GM12878 (cell line): ENCODE data around the gene BRD2. TPM values are rescaled to one million over a fixed set of nuclear protein-coding genes. Genes with fewer than 3 reads are reported as not detected.

Source experiments
- ATAC-seq: fragments of 200-7000 bp; cut with Tn5 transposase; 3 replicates; pipeline ENCODE4 v1.9.1; 2020; ENCODE audit warnings: mild to moderate bottlenecking, moderate library complexity
- BruUV-seq: library from RNA; stranded (reverse); fragments of 400-500 nt; replicated peaks from 2 replicates; lab custom pipeline; 2021; lab: Mats Ljungman, UMichigan
- CTCF ChIA-PET: fragments of 300-600 bp; sonication (Branson Sonifier 250); formaldehyde crosslinking; extraction: SDS; loops from one replicate; lab custom pipeline; 2021; ENCODE audit warnings: inconsistent platforms; lab: Yijun Ruan, JAX
- POLR2A ChIA-PET: fragments of 350-600 bp; formaldehyde crosslinking; extraction: SDS; loops from one replicate; lab custom pipeline; 2021; ENCODE audit warnings: inconsistent platforms; lab: Charles Lee
- RAD21 ChIA-PET: fragments of 300-600 bp; sonication (Branson Sonifier 250); formaldehyde crosslinking; loops from one replicate; lab custom pipeline; 2023; ENCODE audit warnings: antibody characterized with exemption; ENCODE audit not compliant: unreplicated experiment; lab: Charles Lee
- SMC1A ChIA-PET: fragments of 300-600 bp; sonication (Branson Sonifier 250); formaldehyde crosslinking; loops from one replicate; lab custom pipeline; 2023; ENCODE audit not compliant: unreplicated experiment, uncharacterized antibody; lab: Charles Lee
- DNase-seq: peaks from one replicate; pipeline ENCODE4 v3.0.0-alpha.2; 2011; ENCODE audit warnings: low read depth, low spot score
- FAIRE-seq: peaks from 3 replicates; lab custom pipeline; 2011; peaks lifted over from hg19 to GRCh38; lab: Jason Lieb, UNC
- H2AFZ ChIP-seq: 2 replicates; pipeline ENCODE4 v1.6.0; 2011; ENCODE audit warnings: low read depth, low read length, control low read depth; ENCODE audit not compliant: control insufficient read depth
- H3K27ac ChIP-seq: 2 replicates; pipeline ENCODE4 v1.5.1; 2011; ENCODE audit warnings: control low read depth; ENCODE audit not compliant: control insufficient read depth, insufficient read depth
- H3K27me3 ChIP-seq, 2 experiments: replicated peaks in 1 of 2; 2 replicates each; pipeline versions ENCODE4 v1.6.0 to v1.6.1; 2011; ENCODE audit warnings: low read length in 1 of 2; ENCODE audit not compliant: control insufficient read depth in 2 of 2, insufficient read depth in 2 of 2
- H3K36me3 ChIP-seq, 2 experiments: 2 replicates each; pipeline ENCODE4 v1.5.1; 2011; ENCODE audit warnings: low read length in 1 of 2; ENCODE audit not compliant: control insufficient read depth in 2 of 2, insufficient read depth in 2 of 2
- H3K4me1 ChIP-seq: 2 replicates; pipeline ENCODE4 v1.6.1; 2011; ENCODE audit warnings: mild to moderate bottlenecking, low read length, moderate library complexity, mixed read lengths; ENCODE audit not compliant: control insufficient read depth, insufficient read depth
- H3K4me2 ChIP-seq: 2 replicates; pipeline ENCODE4 v1.6.0; 2011; ENCODE audit warnings: control low read depth; ENCODE audit not compliant: control insufficient read depth, insufficient read depth
- H3K4me3 ChIP-seq: fragments of 200-600 bp; sonication (generic); 2 replicates; pipeline ENCODE4 v1.5.1; 2016
- H3K79me2 ChIP-seq: 2 replicates; pipeline ENCODE4 v1.6.0; 2011; ENCODE audit warnings: low read length; ENCODE audit not compliant: control insufficient read depth, insufficient read depth
- H3K9ac ChIP-seq: 2 replicates; pipeline ENCODE4 v1.8.0; 2011; ENCODE audit warnings: low read length, control low read depth, mixed read lengths; ENCODE audit not compliant: control insufficient read depth, insufficient read depth
- H3K9me3 ChIP-seq: replicated peaks from 3 replicates; pipeline ENCODE4 v1.5.1; 2011; ENCODE audit warnings: mild to moderate bottlenecking, low read length; ENCODE audit not compliant: control insufficient read depth, insufficient read depth
- H4K20me1 ChIP-seq: 2 replicates; pipeline ENCODE4 v1.6.0; 2011; ENCODE audit not compliant: control insufficient read depth, insufficient read depth
- CREM ChIP-seq: IDR thresholded peaks from 2 replicates; pipeline ENCODE4 v1.6.1; 2014; ENCODE audit warnings: antibody characterized with exemption, low read depth
- CTCF ChIP-seq, 3 experiments: IDR thresholded peaks in 2 of 3; conservative IDR thresholded peaks in 1 of 3; 2 replicates each; pipeline ENCODE4 v1.5.1; 2011; ENCODE audit warnings: low read depth in 3 of 3, low read length in 3 of 3, mild to moderate bottlenecking in 3 of 3, control low read depth in 2 of 3, moderate library complexity in 2 of 3, inconsistent platforms in 1 of 3, mixed read lengths in 1 of 3; ENCODE audit not compliant: control insufficient read depth in 2 of 3, insufficient read depth in 1 of 3; ENCODE audit errors: extremely low read depth in 1 of 3
- EP300 ChIP-seq, 2 experiments: fragments of 150-350 bp in 1 of 2; IDR thresholded peaks; 2 replicates each; pipeline ENCODE4 v1.6.1; 2011 to 2012; ENCODE audit warnings: low read depth in 2 of 2, low read length in 2 of 2, borderline replicate concordance in 1 of 2, improper control_type of control experiment in 1 of 2, inconsistent platforms in 1 of 2; ENCODE audit not compliant: control insufficient read depth in 1 of 2
- EZH2 ChIP-seq: IDR thresholded peaks from 2 replicates; pipeline ENCODE4 v1.6.1; 2012; ENCODE audit warnings: low read depth, mild to moderate bottlenecking, control low read depth, inconsistent platforms, low read length, borderline replicate concordance; ENCODE audit not compliant: control insufficient read depth
- NBN ChIP-seq: fragments of 450-650 bp; IDR thresholded peaks from 2 replicates; pipeline ENCODE4 v1.6.1; 2016
- NR2F1 ChIP-seq: fragments of 450-650 bp; conservative IDR thresholded peaks from 2 replicates; pipeline ENCODE4 v1.6.1; 2017; ENCODE audit warnings: mild to moderate bottlenecking
- RAD21 ChIP-seq: IDR thresholded peaks from 2 replicates; pipeline ENCODE4 v1.6.1; 2011; ENCODE audit warnings: mild to moderate bottlenecking, low read depth, low read length, moderate library complexity; ENCODE audit not compliant: insufficient read depth
- RB1 ChIP-seq: fragments of 450-650 bp; formaldehyde crosslinking; IDR thresholded peaks from 2 replicates; pipeline ENCODE4 v1.6.1; 2017; ENCODE audit warnings: mild to moderate bottlenecking, borderline replicate concordance
- SMAD5 ChIP-seq: IDR thresholded peaks from 2 replicates; pipeline ENCODE4 v1.6.1; 2016; ENCODE audit warnings: antibody characterized with exemption, low read depth
- SMARCA5 ChIP-seq: fragments of 450-650 bp; IDR thresholded peaks from 2 replicates; pipeline ENCODE4 v1.6.1; 2017; ENCODE audit warnings: mild to moderate bottlenecking
- SP1 ChIP-seq: IDR thresholded peaks from one replicate; pipeline ENCODE4 v1.6.1; 2011; ENCODE audit warnings: low read depth, low read length
- ZNF384 ChIP-seq: IDR thresholded peaks from 2 replicates; pipeline ENCODE4 v1.6.1; 2012; ENCODE audit warnings: low read depth, mild to moderate bottlenecking, low read length, improper control_type of control experiment, borderline replicate concordance
- WGBS: methylation state at CpG from one replicate; pipeline ENCODE4 v1.1.6; 2016; ENCODE audit warnings: low lambda C conversion rate; ENCODE audit not compliant: insufficient replicate concordance, insufficient coverage; ENCODE audit errors: missing lambda C conversion rate; 5-methylcytosine and 5-hydroxymethylcytosine counted together
- in situ Hi-C: fragments of 300-500 bp; cut with MboI; formaldehyde crosslinking; loops from 9 replicates; pipeline ENCODE4 v1.14.3; 2018; ENCODE audit warnings: mixed read lengths
- intact Hi-C: fragments of 100-400 bp; cut with micrococcal nuclease; formaldehyde crosslinking; loops from one replicate; pipeline ENCODE4 v1.14.2; 2022; ENCODE audit not compliant: unreplicated experiment
- polyA plus RNA-seq, 11 experiments: library from polyadenylated mRNA; depleted of rRNA in 4 of 11; unstranded in 6 of 11; stranded (reverse) in 5 of 11; fragments of >200 nt; fragmentation: Nextera tagmentation in 4 of 11; fragmentation: Illumina TruSeq in 1 of 11; extraction: Ambion mirVana in 4 of 11; extraction: Trizol in 1 of 11; gene quantifications; 1 replicate in 1 of 11; 2 replicates in 10 of 11; pipeline versions ENCODE4 v1.2.1 to v1.2.3, GENCODE V29; 2011 to 2016; ENCODE audit warnings: inconsistent platforms in 2 of 11, missing spikeins in 2 of 11, low read depth in 1 of 11
- total RNA-seq, 4 experiments: library from RNA; depleted of rRNA in 3 of 4; stranded (reverse); fragments of >200 nt in 3 of 4; fragmentation: Illumina TruSeq in 1 of 4; extraction: Trizol in 1 of 4; gene quantifications; 2 replicates each; pipeline versions ENCODE4 v1.2.1 to v1.2.3, GENCODE V29; 2013 to 2021
- TF ChIP-seq, protein P1 (sequence below): fragments of 450-650 bp; formaldehyde crosslinking; IDR thresholded peaks from 2 replicates; pipeline ENCODE4 v1.4.0; 2022; ENCODE audit warnings: mild to moderate bottlenecking, moderate library complexity

Gene BRD2
- total and polyA plus RNA-seq, 10 of the 15 experiments (the other 5 are each of a cell fraction or from before 2014, with no cell fraction given) = 32.2 to 239 (median 139) TPM

- ATAC-seq = no peak
- SMC1A ChIA-PET = interaction anchor here (0.6 to 17.2 kb wide), 10 partner anchors 12 to 82 kb away, joined by 3 to 347 read pairs (median 7); partner anchors contain the start of genes HLA-DMA and HLA-DMB
- no peak for TF ChIP-seq SP1
- peak; percentile 76; the same call in 1 of the 2 replicates for TF ChIP-seq SMARCA5
- TF ChIP-seq RAD21 = peak; percentile 29; the same call in 1 of the 2 replicates
- TF ChIP-seq ZNF384 = no peak
- 0 out of 2 replicates have a peak, but pooled peaks have one; percentile 19 for TF ChIP-seq RB1
- TF ChIP-seq, protein P1, sequence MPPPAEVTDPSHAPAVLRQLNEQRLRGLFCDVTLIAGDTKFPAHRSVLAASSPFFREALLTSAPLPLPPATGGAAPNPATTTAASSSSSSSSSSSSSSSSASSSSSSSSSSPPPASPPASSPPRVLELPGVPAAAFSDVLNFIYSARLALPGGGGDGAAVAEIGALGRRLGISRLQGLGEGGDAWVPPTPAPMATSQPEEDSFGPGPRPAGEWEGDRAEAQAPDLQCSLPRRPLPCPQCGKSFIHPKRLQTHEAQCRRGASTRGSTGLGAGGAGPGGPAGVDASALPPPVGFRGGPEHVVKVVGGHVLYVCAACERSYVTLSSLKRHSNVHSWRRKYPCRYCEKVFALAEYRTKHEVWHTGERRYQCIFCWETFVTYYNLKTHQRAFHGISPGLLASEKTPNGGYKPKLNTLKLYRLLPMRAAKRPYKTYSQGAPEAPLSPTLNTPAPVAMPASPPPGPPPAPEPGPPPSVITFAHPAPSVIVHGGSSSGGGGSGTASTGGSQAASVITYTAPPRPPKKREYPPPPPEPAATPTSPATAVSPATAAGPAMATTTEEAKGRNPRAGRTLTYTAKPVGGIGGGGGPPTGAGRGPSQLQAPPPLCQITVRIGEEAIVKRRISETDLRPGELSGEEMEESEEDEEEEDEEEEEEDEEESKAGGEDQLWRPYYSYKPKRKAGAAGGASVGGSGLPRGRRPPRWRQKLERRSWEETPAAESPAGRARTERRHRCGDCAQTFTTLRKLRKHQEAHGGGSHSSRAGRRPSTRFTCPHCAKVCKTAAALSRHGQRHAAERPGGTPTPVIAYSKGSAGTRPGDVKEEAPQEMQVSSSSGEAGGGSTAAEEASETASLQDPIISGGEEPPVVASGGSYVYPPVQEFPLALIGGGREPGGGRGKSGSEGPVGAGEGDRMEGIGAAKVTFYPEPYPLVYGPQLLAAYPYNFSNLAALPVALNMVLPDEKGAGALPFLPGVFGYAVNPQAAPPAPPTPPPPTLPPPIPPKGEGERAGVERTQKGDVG (CRISPR knock-in tag) = no peak
- TF ChIP-seq CTCF (IDR thresholded peaks at IDR 0.05 in 2 of 3, conservative IDR thresholded peaks at IDR 0.05 in 1 of 3; ENCODE audit: control insufficient read depth in 2 of 3, extremely low read depth in 1 of 3, insufficient read depth in 1 of 3, low read depth in 3 of 3, low read length in 3 of 3) = peak; percentile 49 to 62 (median 56)
- peak; percentile 30; the same call in 1 of the 2 replicates for TF ChIP-seq CREM
- no peak for TF ChIP-seq EP300 (IDR thresholded peaks at IDR 0.05; ENCODE audit: borderline replicate concordance in 1 of 2, control insufficient read depth in 1 of 2, low read depth in 2 of 2, low read length in 2 of 2)
- TF ChIP-seq SMAD5 = peak; percentile 53; the same call in 1 of the 2 replicates
- TF ChIP-seq NBN = peak; percentile 47; the same call in 1 of the 2 replicates
- TF ChIP-seq EZH2 = no peak
- TF ChIP-seq NR2F1 = peak; percentile 45; the same call in 1 of the 2 replicates
Measured at GRCh38 chr6:32967151-32968091, 973 bp upstream of the BRD2 start.

More at GRCh38 chr6:32967151-32968091, 973 bp upstream of the BRD2 start:
- peak overlapping the region; percentile 100 for H3K9ac ChIP-seq
- BruUV-seq = no TSS peak
- ChIA-PET RAD21 (interaction anchor here (0.7 to 12.2 kb wide), 13 partner anchors 8 to 129 kb away, joined by 3 to 224 read pairs (median 4); partner anchors contain the start of genes HLA-DMA, HLA-DMB and TAP2), CTCF (interaction anchor here (0.9 to 13.8 kb wide), 15 partner anchors 13 to 356 kb away, joined by 3 to 243 read pairs (median 8); partner anchors contain the start of genes HLA-DMA and HLA-DMB), POLR2A (interaction anchor here (0.8 to 16.6 kb wide), 17 partner anchors 11 to 145 kb away, joined by 3 to 486 read pairs (median 4); partner anchors contain the start of genes HLA-DMA, HLA-DMB, HLA-DPA1 and HLA-DPB1)
- DNase-seq (no peak), FAIRE-seq (peak; percentile 87)
- peaks cover 1 to 2% of the 10 kb centered on the region in 2 experiments; a peak in 2 of 4 replicates for H3K36me3 ChIP-seq
- H3K27ac ChIP-seq = peak overlapping the region; percentile 100
- peak overlapping the region; percentile 88 for H2AFZ ChIP-seq
- intact Hi-C loops (no loop called here), in situ Hi-C loops (loop anchor here (25.0 kb wide), 2 partner anchors 1405 to 1695 kb away; partner anchors contain the start of gene LTA)
- no peaks in the 10 kb centered on the region for H3K9me3 ChIP-seq
- no peaks in the 10 kb centered on the region for H3K27me3 ChIP-seq
- H3K4me2 ChIP-seq = peak overlapping the region; percentile 98
- H4K20me1 ChIP-seq = no peaks in the 10 kb centered on the region
- under 1% methylated on average over 16 of the region's 16 CpGs for WGBS
- peaks cover 8% of the 10 kb centered on the region for H3K4me1 ChIP-seq
- peak overlapping the region; percentile 90 for H3K4me3 ChIP-seq
- H3K79me2 ChIP-seq = peaks cover 61% of the 10 kb centered on the region
